GM23338 (cell line): ENCODE data around the gene SOST. TPM values are rescaled to one million over a fixed set of nuclear protein-coding genes. Genes with fewer than 3 reads are reported as not detected.

Experiments
- ATAC-seq: fragments of 200-7000 bp; cut with Tn5 transposase; 3 replicates; pipeline ENCODE4 v1.9.1; 2020
- DNase-seq: peaks from one replicate; pipeline ENCODE4 v3.0.0-alpha.2; 2015; ENCODE audit warnings: low spot score
- H2AFZ ChIP-seq: fragments of 200-600 bp; sonication (generic); 2 replicates; pipeline ENCODE4 v1.8.0; 2016; ENCODE audit warnings: antibody characterized with exemption, mild to moderate bottlenecking, moderate library complexity
- H3F3A ChIP-seq: fragments of 200-600 bp; sonication (generic); replicated peaks from 2 replicates; pipeline ENCODE4 v1.8.0; 2017; ENCODE audit warnings: antibody characterized with exemption, mixed run types, low read depth
- H3K27ac ChIP-seq: fragments of 200-600 bp; sonication (generic); 2 replicates; pipeline ENCODE4 v1.6.1; 2016; ENCODE audit warnings: low read depth
- H3K27me3 ChIP-seq: fragments of 200-600 bp; sonication (generic); 2 replicates; pipeline ENCODE4 v1.8.0; 2016; ENCODE audit warnings: mild to moderate bottlenecking, mixed run types, moderate library complexity; ENCODE audit not compliant: insufficient read depth
- H3K36me3 ChIP-seq: fragments of 200-600 bp; sonication (generic); 2 replicates; pipeline ENCODE4 v1.8.0; 2016; ENCODE audit warnings: mild to moderate bottlenecking; ENCODE audit not compliant: insufficient read depth
- H3K4me1 ChIP-seq: fragments of 200-600 bp; sonication (generic); 2 replicates; pipeline ENCODE4 v1.8.0; 2016; ENCODE audit warnings: mild to moderate bottlenecking, moderate library complexity; ENCODE audit not compliant: insufficient read depth
- H3K4me2 ChIP-seq: fragments of 200-600 bp; sonication (generic); 2 replicates; pipeline ENCODE4 v1.7.1; 2017; ENCODE audit warnings: mixed run types
- H3K4me3 ChIP-seq: fragments of 200-600 bp; sonication (generic); 2 replicates; pipeline ENCODE4 v1.6.1; 2016; ENCODE audit warnings: mixed run types
- H3K79me2 ChIP-seq: fragments of 200-600 bp; sonication (generic); replicated peaks from 2 replicates; pipeline ENCODE4 v1.8.0; 2017; ENCODE audit warnings: mild to moderate bottlenecking; ENCODE audit not compliant: insufficient read depth
- H3K9me2 ChIP-seq: fragments of 200-600 bp; sonication (generic); 2 replicates; pipeline ENCODE4 v1.8.0; 2017; ENCODE audit not compliant: insufficient read depth
- H4K20me1 ChIP-seq: fragments of 200-600 bp; sonication (generic); replicated peaks from 2 replicates; pipeline ENCODE4 v1.8.0; 2017; ENCODE audit warnings: mild to moderate bottlenecking; ENCODE audit not compliant: insufficient read depth
- H3K27ac Mint-ChIP-seq: 2 replicates; pipeline ENCODE4 v1.8.0; 2020; ENCODE audit warnings: inconsistent platforms, mild to moderate bottlenecking, moderate library complexity, mixed read lengths
- H3K27me3 Mint-ChIP-seq: 3 replicates; pipeline ENCODE4 v1.8.0; 2022; ENCODE audit warnings: low read depth, mild to moderate bottlenecking, moderate library complexity, mixed read lengths, inconsistent platforms; ENCODE audit not compliant: insufficient read depth, poor library complexity
- H3K36me3 Mint-ChIP-seq: 3 replicates; pipeline ENCODE4 v1.8.0; 2021; ENCODE audit warnings: low read depth, mild to moderate bottlenecking, inconsistent platforms, moderate library complexity, mixed read lengths
- H3K4me1 Mint-ChIP-seq: 3 replicates; pipeline ENCODE4 v1.8.0; 2020; ENCODE audit warnings: mild to moderate bottlenecking, inconsistent platforms, mixed read lengths
- H3K4me3 Mint-ChIP-seq: 3 replicates; pipeline ENCODE4 v1.8.0; 2021; ENCODE audit warnings: moderate library complexity, mild to moderate bottlenecking, inconsistent platforms, mixed read lengths
- H3K9me3 Mint-ChIP-seq: 3 replicates; pipeline ENCODE4 v1.8.0; 2020; ENCODE audit warnings: moderate library complexity, mild to moderate bottlenecking, inconsistent platforms, mixed read lengths
- ETS1 ChIP-seq: IDR thresholded peaks from 2 replicates; pipeline ENCODE4 v1.6.1; 2016; ENCODE audit warnings: antibody characterized with exemption
- EZH2 ChIP-seq: fragments of 200-600 bp; sonication (generic); IDR thresholded peaks from one replicate; pipeline ENCODE4 v1.8.0; 2017; ENCODE audit warnings: antibody characterized with exemption, mild to moderate bottlenecking, low read depth; ENCODE audit not compliant: unreplicated experiment
- EZH2phosphoT487 ChIP-seq: fragments of 200-600 bp; sonication (generic); IDR thresholded peaks from one replicate; pipeline ENCODE4 v1.8.1; 2018; ENCODE audit warnings: antibody characterized with exemption; ENCODE audit not compliant: unreplicated experiment
- POLR2AphosphoS5 ChIP-seq: IDR thresholded peaks from 2 replicates; pipeline ENCODE4 v1.6.1; 2016; ENCODE audit warnings: antibody characterized with exemption, low read depth
- REST ChIP-seq: IDR thresholded peaks from one replicate; pipeline ENCODE4 v1.6.1; 2018; ENCODE audit warnings: antibody characterized with exemption; ENCODE audit not compliant: unreplicated experiment
- STAT1 ChIP-seq: IDR thresholded peaks from one replicate; pipeline ENCODE4 v1.6.1; 2016; ENCODE audit warnings: antibody characterized with exemption; ENCODE audit not compliant: unreplicated experiment
- ZNF114 ChIP-seq: fragments of 250-450 bp; sonication (Bioruptor Pico); IDR thresholded peaks from 2 replicates; pipeline ENCODE4 v1.5.0; 2020; ENCODE audit warnings: mild to moderate bottlenecking, moderate library complexity
- ZNF331 ChIP-seq: fragments of 250-450 bp; sonication (Bioruptor Pico); IDR thresholded peaks from 2 replicates; pipeline ENCODE4 v1.5.0; 2020; ENCODE audit warnings: low read depth, mild to moderate bottlenecking, moderate library complexity
- ZNF462 ChIP-seq: fragments of 250-450 bp; sonication (Bioruptor Pico); IDR thresholded peaks from 2 replicates; pipeline ENCODE4 v1.5.0; 2020; ENCODE audit warnings: mild to moderate bottlenecking, moderate library complexity
- polyA plus RNA-seq: library from polyadenylated mRNA; unstranded; fragments of >200 nt; fragmentation: Nextera tagmentation; extraction: Ambion mirVana; gene quantifications from 2 replicates; pipeline ENCODE4 v1.2.1, GENCODE V29; 2016
- total RNA-seq: library from RNA; depleted of rRNA; stranded (reverse); fragments of >200 nt; shearing (Covaris generic); gene quantifications from 2 replicates; pipeline ENCODE4 v1.2.3, GENCODE V29; 2014

Gene SOST
- total and polyA plus RNA-seq, 2 experiments from 2014 or later, result not detected

GRCh38 chr17:43723697-43724359, 34.8 kb downstream of the SOST start (continued):
- TF ChIP-seq ZNF462 (CRISPR knock-in tag) (no peak), ZNF114 (no peak), ETS1 (no peak)

GRCh38 chr17:43722870-43723665, 35.5 kb downstream of the SOST start:
- Mint-ChIP-seq H3K4me1 (peaks cover 24% of the 10 kb centered on the region), H3K4me3 (no peak overlapping the region), H3K9me3 (no peaks in the 10 kb centered on the region; the same call in 2 of the 3 replicates), H3K27me3 (peaks cover 8% of the 10 kb centered on the region), H3K36me3 (no peaks in the 10 kb centered on the region), H3K27ac (no peak overlapping the region)
- H3K4me2 ChIP-seq, result no peak overlapping the region
- DNase-seq (no peak), ATAC-seq (no peak)
- H3K36me3 ChIP-seq, result no peaks in the 10 kb centered on the region
- H3K4me1 ChIP-seq, result peaks cover 21% of the 10 kb centered on the region
- no peaks in the 10 kb centered on the region for H3K79me2 ChIP-seq
- peak overlapping the region; percentile 20; the same call in 1 of the 2 replicates for H2AFZ ChIP-seq
- no peaks in the 10 kb centered on the region for H4K20me1 ChIP-seq
- no peak overlapping the region for H3K4me3 ChIP-seq
- H3F3A ChIP-seq, result peaks cover 12% of the 10 kb centered on the region
- peaks cover 10% of the 10 kb centered on the region; the same call in 1 of the 2 replicates for H3K27me3 ChIP-seq
- H3K27ac ChIP-seq, result no peak overlapping the region
- no peaks in the 10 kb centered on the region for H3K9me2 ChIP-seq
- TF ChIP-seq STAT1 (no peak), ZNF114 (no peak), ZNF331 (CRISPR knock-in tag) (no peak), EZH2 (no peak), EZH2phosphoT487 (no peak), POLR2AphosphoS5 (no peak), REST (no peak)
